ENCODE measurements around the gene FUZ.

The FUZ gene

DNA sequence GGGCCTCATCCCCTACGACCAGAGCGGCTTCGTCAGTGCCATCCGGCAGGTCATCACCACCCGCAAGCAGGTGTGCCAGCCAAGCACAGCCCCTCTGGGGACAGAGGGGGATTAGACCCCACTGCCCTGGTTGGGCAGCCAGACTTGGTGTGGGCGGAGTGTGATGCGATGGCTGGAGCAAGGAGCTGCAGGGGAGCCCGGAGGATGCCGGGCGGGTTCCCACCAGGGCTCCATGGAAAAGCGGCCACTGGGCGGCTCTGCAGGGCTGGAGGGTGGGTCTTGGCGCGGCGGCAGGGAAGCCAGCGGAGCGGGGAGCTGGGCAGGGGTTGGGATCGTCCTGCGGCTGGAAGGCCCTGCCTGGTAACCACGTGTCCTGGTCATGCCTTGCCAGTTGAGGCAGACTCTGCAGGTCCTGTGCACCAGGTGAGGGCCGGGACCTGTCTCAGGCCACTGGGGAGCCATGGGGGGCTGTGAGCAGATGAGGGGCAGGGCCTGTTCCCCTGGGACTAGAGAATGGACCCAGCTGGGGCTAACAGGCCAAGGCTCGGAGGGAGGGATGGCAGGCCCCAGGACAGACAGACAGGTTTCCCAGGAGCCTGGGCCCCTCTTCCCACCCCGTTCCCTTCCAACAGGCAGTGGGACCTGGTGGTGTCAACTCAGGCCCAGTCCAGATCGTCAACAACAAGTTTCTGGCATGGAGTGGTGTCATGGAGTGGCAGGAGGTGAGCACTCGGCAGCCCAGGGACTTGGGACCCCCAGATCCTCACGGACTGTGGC is 44.2 kb upstream of the FUZ start:
- POLR2A ChIA-PET, result interaction anchor here (0.7 to 3.1 kb wide), 7 partner anchors 10 to 139 kb away, joined by 3 to 28 read pairs (median 3); partner anchors contain the start of genes AKT1S1, AP2A1, MED25 and PNKP
- TF ChIP-seq, protein P1, sequence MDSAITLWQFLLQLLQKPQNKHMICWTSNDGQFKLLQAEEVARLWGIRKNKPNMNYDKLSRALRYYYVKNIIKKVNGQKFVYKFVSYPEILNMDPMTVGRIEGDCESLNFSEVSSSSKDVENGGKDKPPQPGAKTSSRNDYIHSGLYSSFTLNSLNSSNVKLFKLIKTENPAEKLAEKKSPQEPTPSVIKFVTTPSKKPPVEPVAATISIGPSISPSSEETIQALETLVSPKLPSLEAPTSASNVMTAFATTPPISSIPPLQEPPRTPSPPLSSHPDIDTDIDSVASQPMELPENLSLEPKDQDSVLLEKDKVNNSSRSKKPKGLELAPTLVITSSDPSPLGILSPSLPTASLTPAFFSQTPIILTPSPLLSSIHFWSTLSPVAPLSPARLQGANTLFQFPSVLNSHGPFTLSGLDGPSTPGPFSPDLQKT (IDR thresholded peaks at IDR 0.05; ENCODE audit: borderline replicate concordance, low read depth, low read length), result no peak
- TF ChIP-seq, protein P2, sequence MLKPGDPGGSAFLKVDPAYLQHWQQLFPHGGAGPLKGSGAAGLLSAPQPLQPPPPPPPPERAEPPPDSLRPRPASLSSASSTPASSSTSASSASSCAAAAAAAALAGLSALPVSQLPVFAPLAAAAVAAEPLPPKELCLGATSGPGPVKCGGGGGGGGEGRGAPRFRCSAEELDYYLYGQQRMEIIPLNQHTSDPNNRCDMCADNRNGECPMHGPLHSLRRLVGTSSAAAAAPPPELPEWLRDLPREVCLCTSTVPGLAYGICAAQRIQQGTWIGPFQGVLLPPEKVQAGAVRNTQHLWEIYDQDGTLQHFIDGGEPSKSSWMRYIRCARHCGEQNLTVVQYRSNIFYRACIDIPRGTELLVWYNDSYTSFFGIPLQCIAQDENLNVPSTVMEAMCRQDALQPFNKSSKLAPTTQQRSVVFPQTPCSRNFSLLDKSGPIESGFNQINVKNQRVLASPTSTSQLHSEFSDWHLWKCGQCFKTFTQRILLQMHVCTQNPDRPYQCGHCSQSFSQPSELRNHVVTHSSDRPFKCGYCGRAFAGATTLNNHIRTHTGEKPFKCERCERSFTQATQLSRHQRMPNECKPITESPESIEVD (tag by site-specific recombination; IDR thresholded peaks at IDR 0.05), result no peak
- TF ChIP-seq ZNF629 (tag by site-specific recombination; IDR thresholded peaks at IDR 0.05) (0 out of 2 replicates have a peak, but pooled peaks have one; percentile 20), GLIS2 (tag by site-specific recombination; IDR thresholded peaks at IDR 0.05) (no peak), EGR2 (tag by site-specific recombination; IDR thresholded peaks at IDR 0.05; ENCODE audit: low read depth) (no peak), ZNF24 (tag by site-specific recombination; IDR thresholded peaks at IDR 0.05) (0 out of 2 replicates have a peak, but pooled peaks have one; percentile 17), ZNF274 (IDR thresholded peaks at IDR 0.05; ENCODE audit: low read length) (no peak), ZNF274 (tag by site-specific recombination; IDR thresholded peaks at IDR 0.05; ENCODE audit: borderline replicate concordance) (no peak), ZNF76 (tag by site-specific recombination; IDR thresholded peaks at IDR 0.05; ENCODE audit: borderline replicate concordance, low read depth) (no peak), ZNF621 (tag by site-specific recombination; IDR thresholded peaks at IDR 0.05) (no peak), ZSCAN30 (tag by site-specific recombination; IDR thresholded peaks at IDR 0.05) (peak; percentile 31; the same call in 1 of the 2 replicates), ZNF132 (tag by site-specific recombination; IDR thresholded peaks at IDR 0.05; ENCODE audit: borderline replicate concordance) (no peak), ZFP3 (tag by site-specific recombination; IDR thresholded peaks at IDR 0.05; ENCODE audit: low read depth) (no peak), ZFP41 (tag by site-specific recombination; IDR thresholded peaks at IDR 0.05; ENCODE audit: borderline replicate concordance) (no peak), ZNF133 (tag by site-specific recombination; IDR thresholded peaks at IDR 0.05) (no peak)
- TF ChIP-seq, protein P3, sequence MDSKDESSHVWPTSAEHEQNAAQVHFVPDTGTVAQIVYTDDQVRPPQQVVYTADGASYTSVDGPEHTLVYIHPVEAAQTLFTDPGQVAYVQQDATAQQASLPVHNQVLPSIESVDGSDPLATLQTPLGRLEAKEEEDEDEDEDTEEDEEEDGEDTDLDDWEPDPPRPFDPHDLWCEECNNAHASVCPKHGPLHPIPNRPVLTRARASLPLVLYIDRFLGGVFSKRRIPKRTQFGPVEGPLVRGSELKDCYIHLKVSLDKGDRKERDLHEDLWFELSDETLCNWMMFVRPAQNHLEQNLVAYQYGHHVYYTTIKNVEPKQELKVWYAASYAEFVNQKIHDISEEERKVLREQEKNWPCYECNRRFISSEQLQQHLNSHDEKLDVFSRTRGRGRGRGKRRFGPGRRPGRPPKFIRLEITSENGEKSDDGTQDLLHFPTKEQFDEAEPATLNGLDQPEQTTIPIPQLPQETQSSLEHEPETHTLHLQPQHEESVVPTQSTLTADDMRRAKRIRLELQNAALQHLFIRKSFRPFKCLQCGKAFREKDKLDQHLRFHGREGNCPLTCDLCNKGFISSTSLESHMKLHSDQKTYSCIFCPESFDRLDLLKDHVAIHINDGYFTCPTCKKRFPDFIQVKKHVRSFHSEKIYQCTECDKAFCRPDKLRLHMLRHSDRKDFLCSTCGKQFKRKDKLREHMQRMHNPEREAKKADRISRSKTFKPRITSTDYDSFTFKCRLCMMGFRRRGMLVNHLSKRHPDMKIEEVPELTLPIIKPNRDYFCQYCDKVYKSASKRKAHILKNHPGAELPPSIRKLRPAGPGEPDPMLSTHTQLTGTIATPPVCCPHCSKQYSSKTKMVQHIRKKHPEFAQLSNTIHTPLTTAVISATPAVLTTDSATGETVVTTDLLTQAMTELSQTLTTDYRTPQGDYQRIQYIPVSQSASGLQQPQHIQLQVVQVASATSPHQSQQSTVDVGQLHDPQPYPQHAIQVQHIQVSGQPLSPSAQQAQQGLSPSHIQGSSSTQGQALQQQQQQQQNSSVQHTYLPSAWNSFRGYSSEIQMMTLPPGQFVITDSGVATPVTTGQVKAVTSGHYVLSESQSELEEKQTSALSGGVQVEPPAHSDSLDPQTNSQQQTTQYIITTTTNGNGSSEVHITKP (tag by site-specific recombination; IDR thresholded peaks at IDR 0.05), result no peak
- TF ChIP-seq, protein P4, sequence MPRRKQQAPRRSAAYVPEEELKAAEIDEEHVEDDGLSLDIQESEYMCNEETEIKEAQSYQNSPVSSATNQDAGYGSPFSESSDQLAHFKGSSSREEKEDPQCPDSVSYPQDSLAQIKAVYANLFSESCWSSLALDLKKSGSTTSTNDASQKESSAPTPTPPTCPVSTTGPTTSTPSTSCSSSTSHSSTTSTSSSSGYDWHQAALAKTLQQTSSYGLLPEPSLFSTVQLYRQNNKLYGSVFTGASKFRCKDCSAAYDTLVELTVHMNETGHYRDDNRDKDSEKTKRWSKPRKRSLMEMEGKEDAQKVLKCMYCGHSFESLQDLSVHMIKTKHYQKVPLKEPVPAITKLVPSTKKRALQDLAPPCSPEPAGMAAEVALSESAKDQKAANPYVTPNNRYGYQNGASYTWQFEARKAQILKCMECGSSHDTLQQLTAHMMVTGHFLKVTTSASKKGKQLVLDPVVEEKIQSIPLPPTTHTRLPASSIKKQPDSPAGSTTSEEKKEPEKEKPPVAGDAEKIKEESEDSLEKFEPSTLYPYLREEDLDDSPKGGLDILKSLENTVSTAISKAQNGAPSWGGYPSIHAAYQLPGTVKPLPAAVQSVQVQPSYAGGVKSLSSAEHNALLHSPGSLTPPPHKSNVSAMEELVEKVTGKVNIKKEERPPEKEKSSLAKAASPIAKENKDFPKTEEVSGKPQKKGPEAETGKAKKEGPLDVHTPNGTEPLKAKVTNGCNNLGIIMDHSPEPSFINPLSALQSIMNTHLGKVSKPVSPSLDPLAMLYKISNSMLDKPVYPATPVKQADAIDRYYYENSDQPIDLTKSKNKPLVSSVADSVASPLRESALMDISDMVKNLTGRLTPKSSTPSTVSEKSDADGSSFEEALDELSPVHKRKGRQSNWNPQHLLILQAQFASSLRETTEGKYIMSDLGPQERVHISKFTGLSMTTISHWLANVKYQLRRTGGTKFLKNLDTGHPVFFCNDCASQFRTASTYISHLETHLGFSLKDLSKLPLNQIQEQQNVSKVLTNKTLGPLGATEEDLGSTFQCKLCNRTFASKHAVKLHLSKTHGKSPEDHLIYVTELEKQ (tag by site-specific recombination; IDR thresholded peaks at IDR 0.05; ENCODE audit: borderline replicate concordance), result no peak
- TF ChIP-seq, protein P5, sequence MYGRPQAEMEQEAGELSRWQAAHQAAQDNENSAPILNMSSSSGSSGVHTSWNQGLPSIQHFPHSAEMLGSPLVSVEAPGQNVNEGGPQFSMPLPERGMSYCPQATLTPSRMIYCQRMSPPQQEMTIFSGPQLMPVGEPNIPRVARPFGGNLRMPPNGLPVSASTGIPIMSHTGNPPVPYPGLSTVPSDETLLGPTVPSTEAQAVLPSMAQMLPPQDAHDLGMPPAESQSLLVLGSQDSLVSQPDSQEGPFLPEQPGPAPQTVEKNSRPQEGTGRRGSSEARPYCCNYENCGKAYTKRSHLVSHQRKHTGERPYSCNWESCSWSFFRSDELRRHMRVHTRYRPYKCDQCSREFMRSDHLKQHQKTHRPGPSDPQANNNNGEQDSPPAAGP (tag by site-specific recombination; IDR thresholded peaks at IDR 0.05), result peak; percentile 49; the same call in 1 of the 2 replicates
- TF ChIP-seq, protein P6, sequence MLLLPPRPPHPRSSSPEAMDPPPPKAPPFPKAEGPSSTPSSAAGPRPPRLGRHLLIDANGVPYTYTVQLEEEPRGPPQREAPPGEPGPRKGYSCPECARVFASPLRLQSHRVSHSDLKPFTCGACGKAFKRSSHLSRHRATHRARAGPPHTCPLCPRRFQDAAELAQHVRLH (tag by site-specific recombination; IDR thresholded peaks at IDR 0.05), result peak; percentile 77
- TF ChIP-seq, protein P7, sequence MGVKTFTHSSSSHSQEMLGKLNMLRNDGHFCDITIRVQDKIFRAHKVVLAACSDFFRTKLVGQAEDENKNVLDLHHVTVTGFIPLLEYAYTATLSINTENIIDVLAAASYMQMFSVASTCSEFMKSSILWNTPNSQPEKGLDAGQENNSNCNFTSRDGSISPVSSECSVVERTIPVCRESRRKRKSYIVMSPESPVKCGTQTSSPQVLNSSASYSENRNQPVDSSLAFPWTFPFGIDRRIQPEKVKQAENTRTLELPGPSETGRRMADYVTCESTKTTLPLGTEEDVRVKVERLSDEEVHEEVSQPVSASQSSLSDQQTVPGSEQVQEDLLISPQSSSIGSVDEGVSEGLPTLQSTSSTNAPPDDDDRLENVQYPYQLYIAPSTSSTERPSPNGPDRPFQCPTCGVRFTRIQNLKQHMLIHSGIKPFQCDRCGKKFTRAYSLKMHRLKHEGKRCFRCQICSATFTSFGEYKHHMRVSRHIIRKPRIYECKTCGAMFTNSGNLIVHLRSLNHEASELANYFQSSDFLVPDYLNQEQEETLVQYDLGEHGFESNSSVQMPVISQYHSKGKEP (tag by site-specific recombination; IDR thresholded peaks at IDR 0.05), result no peak

More for the DNA sequence above, 44.2 kb upstream of the FUZ start:
- peak overlapping the region; percentile 53; the same call in 1 of the 2 replicates for H3K27ac ChIP-seq (ENCODE audit: extremely low read depth, low read depth, low read length)
- CTCF ChIA-PET, result interaction anchor here (1.4 kb wide), 2 partner anchors 9 to 176 kb away, joined by 3 to 4 read pairs; no protein-coding TSS in a partner anchor
- H3K4me3 ChIP-seq (ENCODE audit: low read depth, low read length), result no peak overlapping the region
- no peaks in the 10 kb centered on the region for H3K9me3 ChIP-seq (ENCODE audit: control insufficient read depth, insufficient read depth, low read depth, low read length)
- H3K4me1 ChIP-seq (ENCODE audit: control insufficient read depth, insufficient read depth, low read length), result peaks cover 19% of the 10 kb centered on the region
- peaks cover 15 to 78% of the 10 kb centered on the region in 2 experiments for H3K36me3 ChIP-seq (ENCODE audit: control insufficient read depth in 2 of 2, insufficient read depth in 1 of 2, low read length in 2 of 2)

Data from HEK293 (cell line).